Left ventricle myocardium inferior (tissue), 1 donor: ENCODE results near the gene SLC6A2. TPM values are rescaled to one million over a fixed set of nuclear protein-coding genes. Genes with fewer than 3 reads are reported as not detected.

Experiments
- DNase-seq: peaks from one replicate; pipeline ENCODE4 v3.0.0-alpha.2; 2020
- H3K27ac ChIP-seq: fragments of 200-600 bp; replicated peaks from 2 replicates; pipeline ENCODE4 v1.8.0; 2021
- H3K27me3 ChIP-seq: fragments of 200-600 bp; 2 replicates; pipeline ENCODE4 v1.8.0; 2021; ENCODE audit warnings: low read depth
- H3K36me3 ChIP-seq: fragments of 200-600 bp; 2 replicates; pipeline ENCODE4 v1.8.0; 2021
- H3K4me1 ChIP-seq: fragments of 200-600 bp; 2 replicates; pipeline ENCODE4 v1.8.0; 2021
- H3K4me3 ChIP-seq: fragments of 200-600 bp; 2 replicates; pipeline ENCODE4 v1.8.0; 2021; ENCODE audit warnings: mild to moderate bottlenecking, moderate library complexity
- H3K9me3 ChIP-seq: fragments of 200-600 bp; replicated peaks from 2 replicates; pipeline ENCODE4 v1.8.0; 2021
- CTCF ChIP-seq: fragments of 200-600 bp; IDR thresholded peaks from 2 replicates; pipeline ENCODE4 v1.8.0; 2021; ENCODE audit warnings: antibody characterized with exemption, mild to moderate bottlenecking, borderline replicate concordance
- intact Hi-C: fragments of 100-400 bp; cut with micrococcal nuclease; formaldehyde crosslinking; loops from one replicate; pipeline ENCODE4 v1.11.0; 2022
- total RNA-seq: library from RNA; stranded (reverse); fragmentation: NEBNext Ultra II Directional; extraction: Animal tissue kit (Norgen Biotek cat#: 25700); gene quantifications from one replicate; pipeline ENCODE4 v1.2.1, GENCODE V29; 2021
- donor health status: DM: no; HTN: yes; CAD: no; lungs with severe emphysema.

SLC6A2 gene
- total RNA-seq, 1 donor from 2014 or later, result not detected

- Histone ChIP-seq H3K4me3 (no peak overlapping the region), H3K27me3 (peaks cover 87% of the 10 kb centered on the region), H3K27ac (no peak overlapping the region), H3K9me3 (no peaks in the 10 kb centered on the region), H3K4me1 (no peaks in the 10 kb centered on the region), H3K36me3 (no peaks in the 10 kb centered on the region)
- peak; percentile 9 for TF ChIP-seq CTCF
- no peak for DNase-seq
- intact Hi-C loops, result no loop called here
These were observed 8.0 kb upstream of the SLC6A2 start for GRCh38 chr16:55647798-55648197.

- H3K27me3 ChIP-seq, result peaks cover 87% of the 10 kb centered on the region
- TF ChIP-seq CTCF, result no peak
- H3K36me3 ChIP-seq, result no peaks in the 10 kb centered on the region
- no peak for DNase-seq
- no peak overlapping the region for H3K27ac ChIP-seq
- H3K4me1 ChIP-seq, result peaks cover 16% of the 10 kb centered on the region
- intact Hi-C loops, result no loop called here
- H3K9me3 ChIP-seq, result no peaks in the 10 kb centered on the region
- H3K4me3 ChIP-seq, result no peak overlapping the region
These were observed 3.7 kb upstream of the SLC6A2 start for GRCh38 chr16:55651841-55652824.

- Histone ChIP-seq H3K27me3 (peaks cover 94% of the 10 kb centered on the region), H3K4me1 (peaks cover 16% of the 10 kb centered on the region), H3K36me3 (no peaks in the 10 kb centered on the region), H3K9me3 (no peaks in the 10 kb centered on the region), H3K27ac (no peak overlapping the region), H3K4me3 (no peak overlapping the region)
- intact Hi-C loops, result no loop called here
- no peak for DNase-seq
- TF ChIP-seq CTCF, result no peak
These were observed 2.7 kb upstream of the SLC6A2 start for GRCh38 chr16:55653106-55653505.

GRCh38 chr16:55655381-55655896, 349 bp upstream of the SLC6A2 start:
- DNase-seq, result no peak
- no peaks in the 10 kb centered on the region for H3K9me3 ChIP-seq
- no peaks in the 10 kb centered on the region for H3K36me3 ChIP-seq
- H3K4me3 ChIP-seq, result peak overlapping the region; percentile 57
- no peak for TF ChIP-seq CTCF
- intact Hi-C loops, result no loop called here
- H3K27ac ChIP-seq, result no peak overlapping the region
- H3K27me3 ChIP-seq, result peaks cover 90% of the 10 kb centered on the region
- peaks cover 16% of the 10 kb centered on the region for H3K4me1 ChIP-seq

GRCh38 chr16:55656691-55657092, 904 bp downstream of the SLC6A2 start:
- DNase-seq, result no peak
- H3K9me3 ChIP-seq, result no peaks in the 10 kb centered on the region
- peaks cover 84% of the 10 kb centered on the region for H3K27me3 ChIP-seq
- TF ChIP-seq CTCF, result no peak
- peak overlapping the region; percentile 57 for H3K4me3 ChIP-seq
- no peaks in the 10 kb centered on the region for H3K36me3 ChIP-seq
- peaks cover 16% of the 10 kb centered on the region for H3K4me1 ChIP-seq
- no peak overlapping the region for H3K27ac ChIP-seq
- intact Hi-C loops, result no loop called here
